CD4-positive, alpha-beta T cell treated with Interleukin-10 for 1 hour (primary cell): ENCODE measurements around the gene ALDOA.
A peak's percentile ranks its signal among the peaks of the same experiment; 100 is the strongest.

Experiments
- DNase-seq: peaks from one replicate; pipeline ENCODE4 v3.0.0-alpha.2; 2020

ALDOA gene

DNA sequence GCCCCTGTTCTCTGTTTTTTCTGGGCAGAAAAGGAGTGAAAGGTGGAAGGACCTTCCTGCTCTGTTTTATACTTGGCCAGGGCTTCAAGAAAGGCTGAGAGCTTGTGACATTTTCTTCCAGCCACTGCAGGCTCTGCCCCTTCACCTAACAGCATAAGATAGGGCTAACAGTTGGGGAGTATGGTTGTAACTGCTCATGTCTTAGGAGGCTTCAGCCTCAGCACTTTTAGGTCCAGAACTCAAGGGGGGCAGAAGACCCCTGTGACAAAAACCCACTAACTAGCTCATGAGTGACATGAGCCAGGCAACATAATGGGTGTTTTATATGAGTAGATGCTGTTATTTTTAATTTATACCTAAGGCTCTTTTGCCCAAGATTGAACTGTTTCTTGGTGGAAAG lies 4.9 kb downstream of the ALDOA start:
- no peak for DNase-seq

DNA sequence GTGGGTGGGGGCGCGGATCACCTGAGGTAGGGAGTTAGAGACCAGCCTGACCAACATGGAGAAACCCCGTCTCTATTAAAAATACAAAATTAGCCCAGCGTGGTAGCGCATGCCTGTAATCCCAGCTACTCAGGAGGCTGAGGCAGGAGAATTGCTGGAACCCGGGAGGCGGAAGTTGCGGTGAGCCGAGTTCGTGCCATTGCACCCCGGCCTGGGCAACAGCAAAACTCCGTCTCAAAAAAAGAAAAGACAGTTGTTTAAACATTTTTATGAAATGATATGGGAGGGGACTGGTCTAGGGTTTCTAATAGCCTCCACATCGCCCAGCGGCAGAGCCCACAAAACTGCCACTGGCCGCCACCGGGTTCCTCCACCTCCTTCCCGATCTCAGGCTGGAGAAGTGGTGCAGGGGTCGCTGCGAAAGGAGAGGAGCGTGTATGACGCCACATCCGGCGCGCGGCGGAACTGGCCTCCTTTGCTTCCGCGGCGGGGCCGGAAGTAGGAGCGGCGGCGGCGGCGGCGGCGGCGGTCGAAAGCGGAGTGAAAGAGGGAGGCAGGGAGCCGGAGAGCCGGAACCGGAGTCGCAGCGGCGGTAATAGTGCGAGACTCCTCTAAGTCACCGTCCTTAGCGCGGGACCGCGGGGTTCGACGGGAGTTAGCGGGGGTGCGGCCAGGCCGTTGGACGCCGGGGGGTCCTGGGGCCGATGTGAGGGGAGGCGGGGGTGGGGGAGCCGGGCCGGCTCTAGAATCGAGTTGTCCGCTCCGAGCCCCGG lies 10.1 kb downstream of the ALDOA start, which contains the start of gene PPP4C:
TSS of gene PPP4C (plus strand) at position 492 of the 773 bp plus-strand sequence. CDS start 384 bp downstream, outside the sequence.
- DNase-seq: peak; percentile 90

- DNase-seq: no peak
Measured at GRCh38 chr16:30076276-30076791, 10.8 kb downstream of the ALDOA start.

- no peak for DNase-seq
Measured at GRCh38 chr16:30077656-30078055, 12.1 kb downstream of the ALDOA start.

GRCh38 chr16:30078744-30079143 lies 13.2 kb downstream of the ALDOA start:
- no peak for DNase-seq

DNA sequence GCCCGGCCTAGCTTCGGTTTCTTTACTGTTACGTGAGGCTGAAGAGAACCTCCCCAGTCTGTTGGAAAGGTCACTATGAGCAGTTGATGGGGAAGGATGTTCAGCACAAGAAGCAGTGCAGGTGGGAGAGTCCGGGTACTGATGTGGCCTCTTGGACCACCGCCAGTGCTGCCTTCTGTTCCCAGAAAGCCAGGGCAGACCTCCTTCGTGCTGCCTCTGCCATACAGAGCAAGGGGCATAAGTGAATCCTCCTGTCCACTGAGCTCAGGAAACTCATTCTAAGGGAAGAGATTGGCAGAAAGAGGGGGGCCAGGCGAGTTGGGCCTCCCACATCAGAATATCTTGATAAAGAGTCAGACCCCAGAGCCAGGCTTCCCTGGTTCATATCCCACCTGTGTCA lies 13.9 kb downstream of the ALDOA start:
- DNase-seq: no peak

- DNase-seq: no peak
Measured at GRCh38 chr16:30082545-30083090, 17.1 kb downstream of the ALDOA start.

- no peak for DNase-seq
Measured at GRCh38 chr16:30083216-30084055, 17.9 kb downstream of the ALDOA start.

GRCh38 chr16:30084096-30084815 lies 18.7 kb downstream of the ALDOA start:
- DNase-seq: no peak

GRCh38 chr16:30084816-30085159 lies 19.2 kb downstream of the ALDOA start:
- DNase-seq: no peak

DNA sequence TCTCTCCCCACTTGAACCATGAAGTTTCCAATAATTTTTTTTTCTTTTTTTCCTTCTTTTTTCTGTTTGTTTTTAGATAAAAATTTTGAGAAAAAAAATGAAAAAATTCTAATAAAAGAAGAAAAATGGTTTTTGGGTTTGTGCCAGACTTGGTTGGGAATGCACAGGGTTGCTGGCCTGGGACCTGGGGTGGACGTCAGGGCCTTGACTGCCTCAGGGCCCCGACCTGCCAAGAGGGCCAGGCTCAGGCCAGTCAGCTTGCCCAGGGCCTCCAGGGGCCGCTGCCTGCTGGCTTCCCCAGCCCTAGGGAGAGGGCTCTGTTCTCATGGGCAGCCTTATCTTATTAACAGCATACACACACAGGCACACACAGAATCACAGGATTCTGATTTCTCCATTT lies 19.7 kb downstream of the ALDOA start:
- no peak for DNase-seq

GRCh38 chr16:30085820-30086219 lies 20.3 kb downstream of the ALDOA start:
- DNase-seq: no peak

GRCh38 chr16:30086291-30087140 lies 21.0 kb downstream of the ALDOA start:
- DNase-seq: no peak

GRCh38 chr16:30087181-30087898 lies 21.8 kb downstream of the ALDOA start:
- no peak for DNase-seq

DNA sequence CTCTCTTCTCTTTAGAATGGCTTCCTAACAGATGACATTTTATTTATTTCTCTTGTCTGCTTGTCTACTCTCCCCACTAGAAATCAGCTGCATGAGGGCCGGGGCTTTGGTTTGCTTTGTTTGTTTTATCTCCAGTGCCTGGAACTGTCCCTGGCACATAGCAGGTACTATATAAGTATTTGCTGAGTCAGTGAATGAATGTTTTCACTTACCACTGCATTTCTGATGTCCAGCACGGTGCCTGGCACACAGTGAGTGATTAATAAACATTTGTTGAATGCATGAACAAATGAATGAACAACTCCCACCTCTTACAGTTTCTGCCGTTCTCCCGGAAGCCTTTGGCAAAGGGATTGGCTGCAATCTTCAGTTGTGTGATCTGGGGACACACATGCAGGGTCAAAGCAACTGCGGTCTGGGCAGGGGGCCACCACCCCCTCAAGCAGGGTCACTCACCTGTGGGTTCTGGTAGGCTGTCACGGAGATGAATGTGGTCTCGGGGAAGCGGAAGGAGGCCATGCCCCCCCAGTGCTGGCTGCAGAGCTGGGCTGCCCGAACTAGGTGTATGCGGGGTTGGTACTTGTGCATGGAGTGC lies 22.8 kb downstream of the ALDOA start:
- no peak for DNase-seq

DNA sequence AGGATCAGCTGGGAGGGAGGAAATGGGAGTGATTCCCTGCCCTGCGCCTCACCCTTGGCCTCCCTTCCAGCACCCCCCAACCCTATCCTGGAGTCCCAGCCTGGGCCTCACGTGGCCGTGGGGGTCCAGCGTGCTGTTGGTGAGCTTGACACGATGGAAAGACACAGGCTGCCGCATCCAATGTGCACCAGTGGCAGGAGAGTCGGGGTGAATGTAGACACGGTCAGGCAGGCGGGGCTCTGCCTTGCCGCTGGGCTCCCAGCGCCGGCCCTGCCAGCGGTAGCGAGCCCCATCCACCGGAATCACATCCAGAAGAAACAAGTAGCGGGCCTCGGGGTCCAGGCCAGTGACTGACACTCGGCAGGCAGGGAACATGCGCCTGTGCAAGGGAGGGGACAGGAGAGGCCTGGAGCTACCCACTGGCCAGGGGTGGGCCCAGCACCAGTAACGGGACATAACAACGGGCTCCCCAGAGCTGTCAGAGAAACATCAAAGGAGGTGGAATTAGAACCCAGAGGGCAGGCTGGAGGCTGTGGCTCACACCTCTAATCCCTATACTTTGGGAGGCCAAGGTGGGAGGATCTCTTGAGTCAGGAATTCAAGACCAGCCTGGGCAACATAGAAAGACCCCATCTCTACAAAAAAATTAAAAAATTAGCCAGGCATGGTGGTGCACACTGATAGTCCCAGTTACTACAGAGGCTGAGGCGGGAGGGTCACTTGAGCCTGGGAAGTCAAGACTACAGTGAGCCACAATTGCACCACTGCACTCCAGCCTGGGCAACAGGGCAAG lies 23.5 kb downstream of the ALDOA start:
- no peak for DNase-seq

GRCh38 chr16:30090610-30091331 lies 25.2 kb downstream of the ALDOA start:
- DNase-seq: no peak

DNA sequence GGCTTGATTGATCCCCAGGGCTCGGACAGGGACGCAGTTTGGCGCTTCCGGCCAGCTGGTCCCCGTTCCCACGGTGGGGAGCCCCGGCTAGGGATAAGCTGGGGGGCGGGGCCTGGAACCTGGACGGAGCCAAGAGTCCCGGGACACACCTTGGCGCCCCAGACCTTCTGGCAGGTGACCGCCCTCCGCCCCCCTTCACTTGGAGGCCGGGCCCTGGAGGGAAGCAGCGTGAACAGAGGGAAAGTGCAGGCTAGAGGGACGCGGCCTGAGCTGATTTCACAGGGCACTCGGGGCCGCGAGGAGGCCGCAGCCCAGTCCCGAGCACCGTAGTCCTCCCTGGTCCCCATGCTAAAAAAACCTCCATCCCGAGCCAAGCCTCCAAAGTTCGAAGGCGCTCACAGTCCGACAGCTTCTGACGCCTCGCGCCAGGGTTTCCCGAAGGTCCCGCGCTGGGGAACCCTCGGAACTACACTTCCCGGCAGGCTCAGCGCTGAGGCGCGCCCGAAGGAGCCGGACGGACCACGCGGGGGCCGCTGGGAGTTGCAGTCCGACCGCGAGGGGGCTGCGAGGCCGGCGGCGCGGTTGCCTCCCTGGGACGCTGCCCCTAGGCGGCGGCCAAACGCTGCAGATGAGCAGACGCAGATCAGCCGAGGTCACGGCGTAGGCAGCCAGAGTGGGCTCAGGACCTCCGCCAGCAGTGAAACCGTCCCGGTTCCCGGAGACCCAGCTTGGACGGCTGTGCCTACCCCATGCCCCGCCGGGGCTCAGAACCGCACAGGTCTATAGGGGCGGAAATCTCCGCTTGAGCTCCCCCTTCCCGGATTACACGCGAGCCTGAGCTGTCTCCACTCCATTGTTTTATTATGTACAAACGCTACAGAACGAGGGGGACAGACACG lies 26.2 kb downstream of the ALDOA start, which contains the start of gene TBX6:
TSS of gene TBX6 (minus strand) at position 451 of the 899 bp plus-strand sequence. CDS start 731 bp downstream, outside the sequence.
- peak; percentile 94 for DNase-seq
